ENCODE results near the gene PID1.

DNA sequence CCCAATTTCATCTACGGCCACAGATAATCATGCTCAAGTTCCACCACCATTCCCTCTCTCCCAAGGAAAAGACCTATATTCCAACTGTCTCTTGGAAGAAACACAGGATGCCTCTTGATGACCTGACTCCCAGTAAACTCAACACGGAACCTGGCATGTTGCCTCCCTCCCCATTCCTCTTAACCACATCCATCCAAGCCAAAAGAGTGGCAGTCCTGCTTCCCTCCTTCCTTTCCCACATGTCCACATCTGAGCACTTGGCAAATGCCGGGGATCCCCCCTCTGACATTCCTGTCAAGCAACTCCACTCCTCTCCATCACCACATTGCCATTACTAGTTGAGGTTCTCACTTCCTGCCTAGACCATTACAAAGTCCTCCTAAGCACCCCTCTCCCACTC, 49.4 kb downstream of the PID1 start:
- TF ChIP-seq, protein P1, sequence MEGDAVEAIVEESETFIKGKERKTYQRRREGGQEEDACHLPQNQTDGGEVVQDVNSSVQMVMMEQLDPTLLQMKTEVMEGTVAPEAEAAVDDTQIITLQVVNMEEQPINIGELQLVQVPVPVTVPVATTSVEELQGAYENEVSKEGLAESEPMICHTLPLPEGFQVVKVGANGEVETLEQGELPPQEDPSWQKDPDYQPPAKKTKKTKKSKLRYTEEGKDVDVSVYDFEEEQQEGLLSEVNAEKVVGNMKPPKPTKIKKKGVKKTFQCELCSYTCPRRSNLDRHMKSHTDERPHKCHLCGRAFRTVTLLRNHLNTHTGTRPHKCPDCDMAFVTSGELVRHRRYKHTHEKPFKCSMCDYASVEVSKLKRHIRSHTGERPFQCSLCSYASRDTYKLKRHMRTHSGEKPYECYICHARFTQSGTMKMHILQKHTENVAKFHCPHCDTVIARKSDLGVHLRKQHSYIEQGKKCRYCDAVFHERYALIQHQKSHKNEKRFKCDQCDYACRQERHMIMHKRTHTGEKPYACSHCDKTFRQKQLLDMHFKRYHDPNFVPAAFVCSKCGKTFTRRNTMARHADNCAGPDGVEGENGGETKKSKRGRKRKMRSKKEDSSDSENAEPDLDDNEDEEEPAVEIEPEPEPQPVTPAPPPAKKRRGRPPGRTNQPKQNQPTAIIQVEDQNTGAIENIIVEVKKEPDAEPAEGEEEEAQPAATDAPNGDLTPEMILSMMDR (IDR thresholded peaks at IDR 0.05) = no peak
- TF ChIP-seq POLR2A (IDR thresholded peaks at IDR 0.05) = no peak

All from suprapubic skin (tissue), 3 donors.